DMS153 (cell line): ENCODE measurements around the gene ZNF208.
"Not testable (repeated sequence)": the region's sequence is repeated elsewhere in the genome, so short reads cannot be mapped to it uniquely, and the experiment has no call there.

ENCODE experiments used
- DNase-seq: peaks from one replicate; lab custom pipeline; 2025; lab: John Stamatoyannopoulos, UW

ZNF208 gene

GRCh38 chr19:22010437-22011143 lies at the start of gene ZNF208:
TSS of gene ZNF208 (minus strand) at chr19:22010943. CDS start at chr19:22010794, 149 bp downstream.
- DNase-seq, result not testable (repeated sequence)

GRCh38 chr19:22052644-22053013 lies 41.9 kb upstream of the ZNF208 start:
- DNase-seq, result no peak

GRCh38 chr19:22041151-22041550 lies 30.4 kb upstream of the ZNF208 start:
- not testable (repeated sequence) for DNase-seq

GRCh38 chr19:22030680-22031079 lies 19.9 kb upstream of the ZNF208 start:
- DNase-seq, result no peak

GRCh38 chr19:22026687-22027086 lies 15.9 kb upstream of the ZNF208 start:
- no peak for DNase-seq

- DNase-seq, result not testable (repeated sequence)
Measured at GRCh38 chr19:22025539-22025938, 14.8 kb upstream of the ZNF208 start.

GRCh38 chr19:21970466-21970865 lies 40.3 kb downstream of the ZNF208 start:
- no peak for DNase-seq

- DNase-seq, result no peak
Measured at GRCh38 chr19:21947775-21948174, 63.0 kb downstream of the ZNF208 start.

GRCh38 chr19:21940684-21941083 lies 70.1 kb downstream of the ZNF208 start:
- no peak for DNase-seq

GRCh38 chr19:21934593-21934992 lies 76.2 kb downstream of the ZNF208 start:
- DNase-seq, result no peak

- no peak for DNase-seq
Measured at GRCh38 chr19:21934131-21934530, 76.6 kb downstream of the ZNF208 start.

GRCh38 chr19:21922276-21922675 lies 88.5 kb downstream of the ZNF208 start:
- DNase-seq, result no peak

GRCh38 chr19:21921691-21922180 lies 89.0 kb downstream of the ZNF208 start:
- no peak for DNase-seq

- no peak for DNase-seq
Measured at GRCh38 chr19:21915411-21915810, 95.3 kb downstream of the ZNF208 start.

GRCh38 chr19:21912654-21913053 lies 98.1 kb downstream of the ZNF208 start:
- DNase-seq, result no peak

GRCh38 chr19:21910318-21910717 lies 100.4 kb downstream of the ZNF208 start:
- DNase-seq, result no peak

GRCh38 chr19:21908066-21908465 lies 102.7 kb downstream of the ZNF208 start:
- DNase-seq, result no peak

- DNase-seq, result no peak
Measured at GRCh38 chr19:21907516-21907915, 103.2 kb downstream of the ZNF208 start.

- no peak for DNase-seq
Measured at GRCh38 chr19:21902571-21902970, 108.2 kb downstream of the ZNF208 start.

- DNase-seq, result no peak
Measured at GRCh38 chr19:21901861-21902260, 108.9 kb downstream of the ZNF208 start.

- no peak for DNase-seq
Measured at GRCh38 chr19:21900401-21900800, 110.3 kb downstream of the ZNF208 start.

- no peak for DNase-seq
Measured at GRCh38 chr19:21891086-21891485, 119.7 kb downstream of the ZNF208 start.

- DNase-seq, result not testable (repeated sequence)
Measured at GRCh38 chr19:21890017-21890416, 120.7 kb downstream of the ZNF208 start.

GRCh38 chr19:21885516-21885915 lies 125.2 kb downstream of the ZNF208 start:
- not testable (repeated sequence) for DNase-seq
